ENCODE measurements around the gene PCCA. TPM values are rescaled to one million over a fixed set of nuclear protein-coding genes. Genes with fewer than 3 reads are reported as not detected.

The PCCA gene
- polyA plus RNA-seq, 2 of the 4 experiments (the other 2 are of a cell fraction): 13.2 to 13.7 TPM

DNA sequence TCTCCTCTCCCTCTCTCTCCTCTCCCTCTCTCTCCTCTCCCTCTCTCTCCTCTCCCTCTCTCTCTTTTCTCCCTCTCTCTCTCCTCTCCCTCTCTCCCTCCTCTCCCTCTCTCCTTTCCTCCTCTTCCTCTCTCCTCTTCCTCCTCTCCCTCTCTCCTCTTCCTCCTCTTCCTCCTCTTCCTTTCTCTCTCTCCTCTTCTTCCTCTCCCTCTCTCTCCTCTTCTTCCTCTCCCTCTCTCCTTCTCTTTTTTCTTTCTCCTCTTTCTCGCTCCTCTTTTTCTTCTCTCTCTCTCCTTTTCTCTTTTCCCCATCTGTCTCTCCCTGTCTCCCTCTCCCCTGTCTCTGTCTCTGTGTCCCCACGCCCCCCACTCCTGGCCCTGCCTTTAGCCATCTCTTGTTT, 363.0 kb downstream of the PCCA start:
- no peak for FAIRE-seq
- 61% methylated on average over 2 of the region's 2 CpGs for WGBS (ENCODE audit: missing lambda C conversion rate)
- POLR2A ChIA-PET: no interaction called here

GRCh38 chr13:100454876-100455275, 366.0 kb downstream of the PCCA start:
- Histone ChIP-seq H3K27ac (no peak overlapping the region), H3K4me1 (0 out of 3 replicates have a peak, but pooled peaks cover 7% of the 10 kb centered on the region), H3K4me3 (no peak overlapping the region), H3K4me2 (no peak overlapping the region), H3K9me3 (no peaks in the 10 kb centered on the region)
- DNase-seq (ENCODE audit: low read depth in 1 of 2, low spot score in 1 of 2): no peak
- ATAC-seq: no peak
- TF ChIP-seq FOSL2 (IDR thresholded peaks at IDR 0.05) (no peak), FOSL2 (CRISPR knock-in tag; IDR thresholded peaks at IDR 0.05) (peak; percentile 27; the same call in 1 of the 2 replicates), RNF2 (IDR thresholded peaks at IDR 0.05; ENCODE audit: borderline replicate concordance, low read depth) (no peak)
- ChIA-PET CTCF (no interaction called here), POLR2A (no interaction called here)
- FAIRE-seq: no peak
- WGBS (ENCODE audit: missing lambda C conversion rate): 90% methylated on average over 1 of the region's 1 CpG

More for the DNA sequence above, 363.0 kb downstream of the PCCA start:
- no peak for DNase-seq (ENCODE audit: low read depth in 1 of 2, low spot score in 1 of 2)
- Histone ChIP-seq H3K27ac (no peak overlapping the region), H3K9me3 (no peaks in the 10 kb centered on the region), H3K4me3 (no peak overlapping the region), H3K4me2 (no peak overlapping the region), H3K4me1 (0 out of 3 replicates have a peak, but pooled peaks cover 7% of the 10 kb centered on the region)
- ATAC-seq: no peak
- TF ChIP-seq BHLHE40 (IDR thresholded peaks at IDR 0.05; ENCODE audit: low read depth, low read length): no peak
- no peak for TF ChIP-seq RAD21 (conservative IDR thresholded peaks at IDR 0.05 in 1 of 2, IDR thresholded peaks at IDR 0.05 in 1 of 2)
- TF ChIP-seq MAZ (IDR thresholded peaks at IDR 0.05; ENCODE audit: borderline replicate concordance, low read depth, low read length): no peak
- no peak for TF ChIP-seq KDM5A (IDR thresholded peaks at IDR 0.05)
- no peak for TF ChIP-seq E2F6 (IDR thresholded peaks at IDR 0.05; ENCODE audit: borderline replicate concordance, low read depth)
- TF ChIP-seq NPAS2 (CRISPR knock-in tag; IDR thresholded peaks at IDR 0.05; ENCODE audit: borderline replicate concordance): no peak
- TF ChIP-seq, protein P1, sequence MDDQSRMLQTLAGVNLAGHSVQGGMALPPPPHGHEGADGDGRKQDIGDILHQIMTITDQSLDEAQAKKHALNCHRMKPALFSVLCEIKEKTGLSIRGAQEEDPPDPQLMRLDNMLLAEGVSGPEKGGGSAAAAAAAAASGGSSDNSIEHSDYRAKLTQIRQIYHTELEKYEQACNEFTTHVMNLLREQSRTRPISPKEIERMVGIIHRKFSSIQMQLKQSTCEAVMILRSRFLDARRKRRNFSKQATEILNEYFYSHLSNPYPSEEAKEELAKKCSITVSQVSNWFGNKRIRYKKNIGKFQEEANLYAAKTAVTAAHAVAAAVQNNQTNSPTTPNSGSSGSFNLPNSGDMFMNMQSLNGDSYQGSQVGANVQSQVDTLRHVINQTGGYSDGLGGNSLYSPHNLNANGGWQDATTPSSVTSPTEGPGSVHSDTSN (IDR thresholded peaks at IDR 0.05): no peak
- no peak for TF ChIP-seq RFX5 (IDR thresholded peaks at IDR 0.05)
- CTCF ChIA-PET: no interaction called here

GRCh38 chr13:100458673-100459072, 369.8 kb downstream of the PCCA start:
- H3K4me3 ChIP-seq: no peak overlapping the region
- no peak overlapping the region for H3K4me2 ChIP-seq
- ChIA-PET POLR2A (no interaction called here), CTCF (no interaction called here)
- DNase-seq (ENCODE audit: low read depth in 1 of 2, low spot score in 1 of 2): no peak
- no peak for TF ChIP-seq CBX8 (IDR thresholded peaks at IDR 0.05)
- TF ChIP-seq MYC (IDR thresholded peaks at IDR 0.05; ENCODE audit: borderline replicate concordance, low read length): no peak
- no peak for TF ChIP-seq EHF (CRISPR knock-in tag; IDR thresholded peaks at IDR 0.05)
- TF ChIP-seq RFX5 (IDR thresholded peaks at IDR 0.05): no peak
- no peak for TF ChIP-seq SMC3 (IDR thresholded peaks at IDR 0.05)
- TF ChIP-seq JUN (IDR thresholded peaks at IDR 0.05): no peak
- no peak for TF ChIP-seq ZNF302 (CRISPR knock-in tag; IDR thresholded peaks at IDR 0.05)
- TF ChIP-seq EHMT2 (IDR thresholded peaks at IDR 0.05; ENCODE audit: low read depth): no peak
- no peak for TF ChIP-seq SREBF2 (IDR thresholded peaks at IDR 0.05)
- no peak for TF ChIP-seq HEYL (CRISPR knock-in tag; IDR thresholded peaks at IDR 0.05)
- TF ChIP-seq JUNB (IDR thresholded peaks at IDR 0.05): no peak
- no peak for TF ChIP-seq NR3C1 (IDR thresholded peaks at IDR 0.05)
- no peak for TF ChIP-seq HDAC2 (IDR thresholded peaks at IDR 0.05)
- TF ChIP-seq, protein P2, sequence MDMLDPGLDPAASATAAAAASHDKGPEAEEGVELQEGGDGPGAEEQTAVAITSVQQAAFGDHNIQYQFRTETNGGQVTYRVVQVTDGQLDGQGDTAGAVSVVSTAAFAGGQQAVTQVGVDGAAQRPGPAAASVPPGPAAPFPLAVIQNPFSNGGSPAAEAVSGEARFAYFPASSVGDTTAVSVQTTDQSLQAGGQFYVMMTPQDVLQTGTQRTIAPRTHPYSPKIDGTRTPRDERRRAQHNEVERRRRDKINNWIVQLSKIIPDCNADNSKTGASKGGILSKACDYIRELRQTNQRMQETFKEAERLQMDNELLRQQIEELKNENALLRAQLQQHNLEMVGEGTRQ (IDR thresholded peaks at IDR 0.05): no peak
- TF ChIP-seq, protein P3, sequence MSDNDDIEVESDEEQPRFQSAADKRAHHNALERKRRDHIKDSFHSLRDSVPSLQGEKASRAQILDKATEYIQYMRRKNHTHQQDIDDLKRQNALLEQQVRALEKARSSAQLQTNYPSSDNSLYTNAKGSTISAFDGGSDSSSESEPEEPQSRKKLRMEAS (IDR thresholded peaks at IDR 0.05): no peak
- no peak for TF ChIP-seq FOSL2 (IDR thresholded peaks at IDR 0.05)
- no peak for TF ChIP-seq FOSL2 (CRISPR knock-in tag; IDR thresholded peaks at IDR 0.05)
- FAIRE-seq: no peak
- no peaks in the 10 kb centered on the region for H3K9me3 ChIP-seq
- H3K4me1 ChIP-seq: 0 out of 3 replicates have a peak, but pooled peaks cover 7% of the 10 kb centered on the region
- no peak overlapping the region for H3K27ac ChIP-seq
- 86% methylated on average over 4 of the region's 4 CpGs for WGBS (ENCODE audit: missing lambda C conversion rate)
- ATAC-seq: no peak

Data from A549 (cell line).